ENCODE results near the gene ITPR3. TPM values are rescaled to one million over a fixed set of nuclear protein-coding genes. Genes with fewer than 3 reads are reported as not detected.

The ITPR3 gene
- total RNA-seq, 1 experiment from 2014 or later, result 86.9 TPM

- Mint-ChIP-seq H3K4me1 (ENCODE audit: insufficient read depth, unreplicated experiment) (peaks cover 32% of the 10 kb centered on the region), H3K36me3 (ENCODE audit: insufficient read depth, unreplicated experiment) (peaks cover 37% of the 10 kb centered on the region), H3K9me3 (ENCODE audit: unreplicated experiment) (no peaks in the 10 kb centered on the region), H3K27ac (ENCODE audit: low read depth, unreplicated experiment) (peak overlapping the region; percentile 73), H3K27me3 (ENCODE audit: insufficient read depth, unreplicated experiment) (no peaks in the 10 kb centered on the region), H3K4me3 (ENCODE audit: unreplicated experiment) (no peak overlapping the region)
- POLR2A ChIA-PET, result interaction anchor here (1.2 kb wide), 1 partner anchor 36 kb away, joined by 3 read pairs; no protein-coding TSS in a partner anchor
- no peak for DNase-seq (ENCODE audit: unreplicated experiment)
- intact Hi-C loops (cut with micrococcal nuclease), result loop anchor here (10.0 kb wide), 1 partner anchor 280 kb away; the partner anchor contains the start of gene SYNGAP1
- no peak for TF ChIP-seq CTCF (IDR thresholded peaks at IDR 0.05; ENCODE audit: unreplicated experiment)
- CTCF ChIA-PET, result interaction anchor here (0.9 to 1.5 kb wide), 4 partner anchors 40 to 120 kb away, joined by 3 to 8 read pairs (median 4); no protein-coding TSS in a partner anchor
- no TSS peak for BruUV-seq (replicated peaks)
These were observed 83.3 kb downstream of the ITPR3 start for GRCh38 chr6:33704215-33705066.

GRCh38 chr6:33705268-33705885 lies 84.3 kb downstream of the ITPR3 start:
- Mint-ChIP-seq H3K36me3 (ENCODE audit: insufficient read depth, unreplicated experiment) (peaks cover 37% of the 10 kb centered on the region), H3K27ac (ENCODE audit: low read depth, unreplicated experiment) (no peak overlapping the region), H3K4me3 (ENCODE audit: unreplicated experiment) (no peak overlapping the region), H3K9me3 (ENCODE audit: unreplicated experiment) (no peaks in the 10 kb centered on the region), H3K4me1 (ENCODE audit: insufficient read depth, unreplicated experiment) (peaks cover 37% of the 10 kb centered on the region), H3K27me3 (ENCODE audit: insufficient read depth, unreplicated experiment) (no peaks in the 10 kb centered on the region)
- POLR2A ChIA-PET, result interaction anchor here (1.2 kb wide), 1 partner anchor 37 kb away, joined by 3 read pairs; no protein-coding TSS in a partner anchor
- intact Hi-C loops (cut with micrococcal nuclease), result loop anchor here (10.0 kb wide), 1 partner anchor 281 kb away; the partner anchor contains the start of gene SYNGAP1
- TF ChIP-seq CTCF (IDR thresholded peaks at IDR 0.05; ENCODE audit: unreplicated experiment), result no peak
- CTCF ChIA-PET, result interaction anchor here (0.7 to 1.5 kb wide), 5 partner anchors 8 to 121 kb away, joined by 3 to 8 read pairs (median 4); no protein-coding TSS in a partner anchor
- BruUV-seq (replicated peaks), result no TSS peak
- DNase-seq (ENCODE audit: unreplicated experiment), result no peak

- Mint-ChIP-seq H3K4me3 (ENCODE audit: unreplicated experiment) (no peak overlapping the region), H3K27ac (ENCODE audit: low read depth, unreplicated experiment) (no peak overlapping the region), H3K9me3 (ENCODE audit: unreplicated experiment) (no peaks in the 10 kb centered on the region), H3K36me3 (ENCODE audit: insufficient read depth, unreplicated experiment) (peaks cover 42% of the 10 kb centered on the region), H3K27me3 (ENCODE audit: insufficient read depth, unreplicated experiment) (no peaks in the 10 kb centered on the region), H3K4me1 (ENCODE audit: insufficient read depth, unreplicated experiment) (peaks cover 40% of the 10 kb centered on the region)
- DNase-seq (ENCODE audit: unreplicated experiment), result no peak
- no peak for TF ChIP-seq CTCF (IDR thresholded peaks at IDR 0.05; ENCODE audit: unreplicated experiment)
- CTCF ChIA-PET, result interaction anchor here (0.5 to 1.5 kb wide), 5 partner anchors 9 to 124 kb away, joined by 3 to 8 read pairs (median 4); no protein-coding TSS in a partner anchor
- POLR2A ChIA-PET, result interaction anchor here (1.2 kb wide), 1 partner anchor 37 kb away, joined by 3 read pairs; no protein-coding TSS in a partner anchor
- intact Hi-C loops (cut with micrococcal nuclease), result loop anchor here (10.0 kb wide), 1 partner anchor 281 kb away; the partner anchor contains the start of gene SYNGAP1
- no TSS peak for BruUV-seq (replicated peaks)
These were observed 85.0 kb downstream of the ITPR3 start for GRCh38 chr6:33705955-33706725.

Measured in MCF 10A (cell line).